HepG2 (cell line): ENCODE measurements around the gene CCM2. TPM values are rescaled to one million over a fixed set of nuclear protein-coding genes. Genes with fewer than 3 reads are reported as not detected.
A peak's percentile ranks its signal among the peaks of the same experiment; 100 is the strongest.

Experiments
- ATAC-seq: fragments of 200-7000 bp; cut with Tn5 transposase; 3 replicates; pipeline ENCODE4 v1.9.1; 2020; ENCODE audit warnings: mild to moderate bottlenecking, moderate library complexity
- BruUV-seq: library from RNA; stranded (reverse); fragments of 400-500 nt; replicated peaks from 2 replicates; lab custom pipeline; 2021; lab: Mats Ljungman, UMichigan
- CTCF ChIA-PET: fragments of 300-600 bp; formaldehyde crosslinking; extraction: SDS; loops from one replicate; lab custom pipeline; 2021; ENCODE audit warnings: low total read pairs, inconsistent platforms, low intra/inter-chr PET ratio; lab: Yijun Ruan, JAX
- POLR2A ChIA-PET: fragments of 350-600 bp; sonication (Branson Sonifier 250); formaldehyde crosslinking; loops from one replicate; lab custom pipeline; 2020; ENCODE audit warnings: antibody characterized with exemption, inconsistent platforms; lab: Yijun Ruan, JAX
- DNase-seq: peaks from one replicate; pipeline ENCODE4 v3.0.0-alpha.2; 2015; ENCODE audit warnings: low spot score
- FAIRE-seq: peaks from 3 replicates; lab custom pipeline; 2011; peaks lifted over from hg19 to GRCh38; lab: Jason Lieb, UNC
- H2AFZ ChIP-seq: one replicate; pipeline ENCODE4 v1.6.1; 2011; ENCODE audit warnings: low read length, inconsistent platforms
- H3K27ac ChIP-seq: fragments of 300-600 bp; 3 replicates; pipeline ENCODE4 v1.8.0; 2011; ENCODE audit warnings: mixed run types, mild to moderate bottlenecking, mixed read lengths, low read length, inconsistent platforms; ENCODE audit not compliant: insufficient read depth; ENCODE audit errors: extremely low read length
- H3K27me3 ChIP-seq, 2 experiments: fragments of 200-600 bp in 1 of 2; 2 replicates in 1 of 2; 3 replicates in 1 of 2; pipeline versions ENCODE4 v1.6.0 to v1.8.0; 2011; ENCODE audit warnings: low read length in 2 of 2, mild to moderate bottlenecking in 2 of 2, moderate library complexity in 2 of 2, inconsistent platforms in 1 of 2; ENCODE audit not compliant: insufficient read depth in 2 of 2, control insufficient read depth in 1 of 2
- H3K36me3 ChIP-seq, 2 experiments: fragments of 200-600 bp in 1 of 2; replicated peaks in 1 of 2; 2 replicates in 1 of 2; 3 replicates in 1 of 2; pipeline versions ENCODE4 v1.5.1 to v1.8.0; 2011; ENCODE audit warnings: low read length in 2 of 2, inconsistent platforms in 1 of 2; ENCODE audit not compliant: insufficient read depth in 2 of 2, control insufficient read depth in 1 of 2
- H3K4me1 ChIP-seq: 2 replicates; pipeline ENCODE4 v1.5.1; 2012; ENCODE audit warnings: low read length, inconsistent platforms; ENCODE audit not compliant: insufficient read depth
- H3K4me2 ChIP-seq: 2 replicates; pipeline ENCODE4 v1.6.0; 2011; ENCODE audit warnings: low read depth, low read length, inconsistent platforms
- H3K4me3 ChIP-seq, 3 experiments: fragments of 200-600 bp in 1 of 3; sonication (generic), shearing (Covaris generic) in 1 of 3; replicated peaks in 1 of 3; 2 replicates each; pipeline ENCODE4 v1.5.1; 2011 to 2016; ENCODE audit warnings: low read length in 3 of 3, inconsistent platforms in 2 of 3, low read depth in 2 of 3, mild to moderate bottlenecking in 2 of 3, control low read depth in 1 of 3, mixed read lengths in 1 of 3; ENCODE audit not compliant: insufficient read depth in 1 of 3
- H3K79me2 ChIP-seq: one replicate; pipeline ENCODE4 v1.6.1; 2011; ENCODE audit warnings: low read length, inconsistent platforms; ENCODE audit not compliant: insufficient read depth
- H3K9ac ChIP-seq: 2 replicates; pipeline ENCODE4 v1.6.0; 2011; ENCODE audit warnings: mild to moderate bottlenecking, low read depth, low read length, inconsistent platforms; ENCODE audit not compliant: insufficient read depth
- H3K9me3 ChIP-seq: 2 replicates; pipeline ENCODE4 v1.5.1; 2012; ENCODE audit warnings: mild to moderate bottlenecking, low read length
- H4K20me1 ChIP-seq: 2 replicates; pipeline ENCODE4 v1.6.0; 2011; ENCODE audit warnings: inconsistent platforms, mild to moderate bottlenecking, low read length, moderate library complexity; ENCODE audit not compliant: insufficient read depth
- ARID2 ChIP-seq: sonication (generic); formaldehyde crosslinking; IDR thresholded peaks from 2 replicates; pipeline ENCODE4 v1.8.1; 2022; ENCODE audit warnings: mild to moderate bottlenecking, missing genetic modification reagents, borderline replicate concordance
- ERF ChIP-seq: IDR thresholded peaks from 2 replicates; pipeline ENCODE4 v1.6.1; 2018; ENCODE audit warnings: missing biosample characterization, missing genetic modification reagents
- HIVEP1 ChIP-seq: sonication (generic); formaldehyde crosslinking; IDR thresholded peaks from 2 replicates; pipeline ENCODE4 v1.4.0; 2020; ENCODE audit warnings: mild to moderate bottlenecking, missing genetic modification reagents
- IKZF4 ChIP-seq: sonication (generic); formaldehyde crosslinking; IDR thresholded peaks from 2 replicates; pipeline ENCODE4 v1.5.1; 2020; ENCODE audit warnings: borderline replicate concordance, mild to moderate bottlenecking, low read depth, missing genetic modification reagents; ENCODE audit errors: not compliant biosample characterization
- KDM1A ChIP-seq: IDR thresholded peaks from 2 replicates; pipeline ENCODE4 v1.6.1; 2016; ENCODE audit warnings: missing compliant biosample characterization
- MIER3 ChIP-seq: IDR thresholded peaks from 2 replicates; pipeline ENCODE4 v1.6.1; 2016; ENCODE audit warnings: missing compliant biosample characterization, borderline replicate concordance
- NFIC ChIP-seq: IDR thresholded peaks from 2 replicates; pipeline ENCODE4 v1.6.1; 2012; ENCODE audit warnings: mild to moderate bottlenecking, low read length, inconsistent platforms
- PITX1 ChIP-seq: sonication (generic); formaldehyde crosslinking; IDR thresholded peaks from 2 replicates; pipeline ENCODE4 v1.5.1; 2020; ENCODE audit warnings: mild to moderate bottlenecking, missing genetic modification reagents
- RFX1 ChIP-seq: fragments of 450-650 bp; IDR thresholded peaks from 2 replicates; pipeline ENCODE4 v1.6.1; 2017
- RFX3 ChIP-seq: IDR thresholded peaks from 2 replicates; pipeline ENCODE4 v1.6.1; 2016; ENCODE audit warnings: missing biosample characterization, missing genetic modification reagents
- ZBTB7A ChIP-seq: sonication (generic); formaldehyde crosslinking; IDR thresholded peaks from 2 replicates; pipeline ENCODE4 v1.8.0; 2022; ENCODE audit warnings: mild to moderate bottlenecking, missing genetic modification reagents
- ZNF772 ChIP-seq: sonication (generic); formaldehyde crosslinking; IDR thresholded peaks from 2 replicates; pipeline ENCODE4 v1.5.0; 2020; ENCODE audit warnings: mild to moderate bottlenecking, missing genetic modification reagents
- WGBS: methylation state at CpG from one replicate; pipeline ENCODE4 v1.1.6; 2017; ENCODE audit warnings: low lambda C conversion rate; 5-methylcytosine and 5-hydroxymethylcytosine counted together
- in situ Hi-C: cut with HindIII; loops from 2 replicates; pipeline ENCODE4 v1.10.0; 2017; ENCODE audit warnings: low pct_unique_long_range_greater_than_20kb; ENCODE audit not compliant: extremely low pct_ligation_motif_present
- intact Hi-C: fragments of 100-400 bp; cut with micrococcal nuclease; formaldehyde crosslinking; loops from one replicate; pipeline ENCODE4 v1.10.0; 2022; ENCODE audit not compliant: unreplicated experiment
- polyA plus RNA-seq, 8 experiments: library from polyadenylated mRNA; depleted of rRNA in 3 of 8; stranded (reverse) in 7 of 8; unstranded in 1 of 8; fragments of >200 nt; fragmentation: Illumina TruSeq in 4 of 8; extraction: Trizol in 4 of 8; gene quantifications; 2 replicates each; pipeline versions ENCODE4 v1.2.1 to v1.2.3, GENCODE V29; 2011 to 2016; ENCODE audit warnings: low read depth in 4 of 8, missing spikeins in 1 of 8, mixed read lengths in 1 of 8; ENCODE audit not compliant: insufficient read depth in 1 of 8
- total RNA-seq, 5 experiments: library from RNA; depleted of rRNA; stranded (reverse); fragments of >200 nt; fragmentation: Illumina TruSeq; extraction: Trizol; gene quantifications; 2 replicates each; pipeline ENCODE4 v1.2.3, GENCODE V29; 2016; ENCODE audit warnings: low read depth in 1 of 5
- TF ChIP-seq, protein P1 (sequence below): sonication (generic); IDR thresholded peaks from 2 replicates; pipeline ENCODE4 v1.6.1; 2016; ENCODE audit warnings: low read depth, borderline replicate concordance
- TF ChIP-seq, protein P2 (sequence below): sonication (generic); formaldehyde crosslinking; IDR thresholded peaks from 2 replicates; pipeline ENCODE4 v1.9.0; 2021; ENCODE audit warnings: missing genetic modification reagents, borderline replicate concordance
- TF ChIP-seq, protein P3 (sequence below): sonication (generic); formaldehyde crosslinking; IDR thresholded peaks from 2 replicates; pipeline ENCODE4 v1.5.1; 2020; ENCODE audit warnings: missing genetic modification reagents, mild to moderate bottlenecking, borderline replicate concordance
- TF ChIP-seq, protein P4 (sequence below): sonication (generic); formaldehyde crosslinking; IDR thresholded peaks from 2 replicates; pipeline ENCODE4 v1.4.0; 2020; ENCODE audit warnings: mild to moderate bottlenecking, missing genetic modification reagents

The CCM2 gene
- total and polyA plus RNA-seq, 2 of the 13 experiments (the other 11 are each of a cell fraction or from before 2014, with no cell fraction given): 13.7 to 15.8 TPM

DNA sequence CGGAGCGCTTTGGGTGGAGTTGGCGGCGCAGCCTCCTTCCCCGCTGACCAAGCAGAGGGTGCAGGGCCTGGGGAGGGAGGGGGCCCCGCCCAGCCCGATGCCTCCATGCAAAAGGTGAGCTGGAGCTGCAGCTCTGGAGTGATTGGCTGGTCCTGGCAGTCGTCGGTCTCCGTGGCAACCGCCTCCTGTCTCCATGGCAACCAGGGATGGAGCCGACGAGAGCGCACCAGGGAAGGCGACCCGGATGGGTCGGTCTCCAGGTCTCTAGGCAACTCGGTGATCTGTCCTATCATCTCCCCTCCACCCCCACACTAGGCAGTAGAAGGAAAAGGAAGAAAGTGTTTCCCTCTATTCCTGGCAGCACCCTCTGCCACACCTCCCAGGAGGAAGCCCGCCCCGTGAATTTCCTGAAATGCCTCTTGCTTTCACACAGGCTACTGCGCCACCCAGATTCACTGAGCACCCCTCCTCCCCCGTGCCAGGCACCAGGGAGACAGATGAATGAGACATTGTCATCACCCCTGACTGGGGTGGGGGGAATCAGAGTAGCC is 89.4 kb downstream of the CCM2 start:
- POLR2A ChIA-PET: no interaction called here
- H3K4me2 ChIP-seq: peak overlapping the region; percentile 42; the same call in 1 of the 2 replicates
- intact Hi-C loops: no loop called here
- TF ChIP-seq RFX1 (peak; percentile 83), MIER3 (CRISPR knock-in tag) (no peak), HIVEP1 (CRISPR knock-in tag) (no peak), IKZF4 (CRISPR knock-in tag) (no peak), ARID2 (no peak), ZBTB7A (CRISPR knock-in tag) (no peak), KDM1A (peak; percentile 69), RFX3 (peak; percentile 82), ZNF772 (CRISPR knock-in tag) (no peak), NFIC (no peak), PITX1 (no peak), ERF (no peak)
- TF ChIP-seq, protein P1, sequence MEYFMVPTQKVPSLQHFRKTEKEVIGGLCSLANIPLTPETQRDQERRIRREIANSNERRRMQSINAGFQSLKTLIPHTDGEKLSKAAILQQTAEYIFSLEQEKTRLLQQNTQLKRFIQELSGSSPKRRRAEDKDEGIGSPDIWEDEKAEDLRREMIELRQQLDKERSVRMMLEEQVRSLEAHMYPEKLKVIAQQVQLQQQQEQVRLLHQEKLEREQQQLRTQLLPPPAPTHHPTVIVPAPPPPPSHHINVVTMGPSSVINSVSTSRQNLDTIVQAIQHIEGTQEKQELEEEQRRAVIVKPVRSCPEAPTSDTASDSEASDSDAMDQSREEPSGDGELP: no peak
- TF ChIP-seq, protein P2, sequence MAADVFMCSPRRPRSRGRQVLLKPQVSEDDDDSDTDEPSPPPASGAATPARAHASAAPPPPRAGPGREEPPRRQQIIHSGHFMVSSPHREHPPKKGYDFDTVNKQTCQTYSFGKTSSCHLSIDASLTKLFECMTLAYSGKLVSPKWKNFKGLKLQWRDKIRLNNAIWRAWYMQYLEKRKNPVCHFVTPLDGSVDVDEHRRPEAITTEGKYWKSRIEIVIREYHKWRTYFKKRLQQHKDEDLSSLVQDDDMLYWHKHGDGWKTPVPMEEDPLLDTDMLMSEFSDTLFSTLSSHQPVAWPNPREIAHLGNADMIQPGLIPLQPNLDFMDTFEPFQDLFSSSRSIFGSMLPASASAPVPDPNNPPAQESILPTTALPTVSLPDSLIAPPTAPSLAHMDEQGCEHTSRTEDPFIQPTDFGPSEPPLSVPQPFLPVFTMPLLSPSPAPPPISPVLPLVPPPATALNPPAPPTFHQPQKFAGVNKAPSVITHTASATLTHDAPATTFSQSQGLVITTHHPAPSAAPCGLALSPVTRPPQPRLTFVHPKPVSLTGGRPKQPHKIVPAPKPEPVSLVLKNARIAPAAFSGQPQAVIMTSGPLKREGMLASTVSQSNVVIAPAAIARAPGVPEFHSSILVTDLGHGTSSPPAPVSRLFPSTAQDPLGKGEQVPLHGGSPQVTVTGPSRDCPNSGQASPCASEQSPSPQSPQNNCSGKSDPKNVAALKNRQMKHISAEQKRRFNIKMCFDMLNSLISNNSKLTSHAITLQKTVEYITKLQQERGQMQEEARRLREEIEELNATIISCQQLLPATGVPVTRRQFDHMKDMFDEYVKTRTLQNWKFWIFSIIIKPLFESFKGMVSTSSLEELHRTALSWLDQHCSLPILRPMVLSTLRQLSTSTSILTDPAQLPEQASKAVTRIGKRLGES (CRISPR knock-in tag): no peak
- TF ChIP-seq, protein P3, sequence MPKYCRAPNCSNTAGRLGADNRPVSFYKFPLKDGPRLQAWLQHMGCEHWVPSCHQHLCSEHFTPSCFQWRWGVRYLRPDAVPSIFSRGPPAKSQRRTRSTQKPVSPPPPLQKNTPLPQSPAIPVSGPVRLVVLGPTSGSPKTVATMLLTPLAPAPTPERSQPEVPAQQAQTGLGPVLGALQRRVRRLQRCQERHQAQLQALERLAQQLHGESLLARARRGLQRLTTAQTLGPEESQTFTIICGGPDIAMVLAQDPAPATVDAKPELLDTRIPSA (CRISPR knock-in tag): no peak
- TF ChIP-seq, protein P4, sequence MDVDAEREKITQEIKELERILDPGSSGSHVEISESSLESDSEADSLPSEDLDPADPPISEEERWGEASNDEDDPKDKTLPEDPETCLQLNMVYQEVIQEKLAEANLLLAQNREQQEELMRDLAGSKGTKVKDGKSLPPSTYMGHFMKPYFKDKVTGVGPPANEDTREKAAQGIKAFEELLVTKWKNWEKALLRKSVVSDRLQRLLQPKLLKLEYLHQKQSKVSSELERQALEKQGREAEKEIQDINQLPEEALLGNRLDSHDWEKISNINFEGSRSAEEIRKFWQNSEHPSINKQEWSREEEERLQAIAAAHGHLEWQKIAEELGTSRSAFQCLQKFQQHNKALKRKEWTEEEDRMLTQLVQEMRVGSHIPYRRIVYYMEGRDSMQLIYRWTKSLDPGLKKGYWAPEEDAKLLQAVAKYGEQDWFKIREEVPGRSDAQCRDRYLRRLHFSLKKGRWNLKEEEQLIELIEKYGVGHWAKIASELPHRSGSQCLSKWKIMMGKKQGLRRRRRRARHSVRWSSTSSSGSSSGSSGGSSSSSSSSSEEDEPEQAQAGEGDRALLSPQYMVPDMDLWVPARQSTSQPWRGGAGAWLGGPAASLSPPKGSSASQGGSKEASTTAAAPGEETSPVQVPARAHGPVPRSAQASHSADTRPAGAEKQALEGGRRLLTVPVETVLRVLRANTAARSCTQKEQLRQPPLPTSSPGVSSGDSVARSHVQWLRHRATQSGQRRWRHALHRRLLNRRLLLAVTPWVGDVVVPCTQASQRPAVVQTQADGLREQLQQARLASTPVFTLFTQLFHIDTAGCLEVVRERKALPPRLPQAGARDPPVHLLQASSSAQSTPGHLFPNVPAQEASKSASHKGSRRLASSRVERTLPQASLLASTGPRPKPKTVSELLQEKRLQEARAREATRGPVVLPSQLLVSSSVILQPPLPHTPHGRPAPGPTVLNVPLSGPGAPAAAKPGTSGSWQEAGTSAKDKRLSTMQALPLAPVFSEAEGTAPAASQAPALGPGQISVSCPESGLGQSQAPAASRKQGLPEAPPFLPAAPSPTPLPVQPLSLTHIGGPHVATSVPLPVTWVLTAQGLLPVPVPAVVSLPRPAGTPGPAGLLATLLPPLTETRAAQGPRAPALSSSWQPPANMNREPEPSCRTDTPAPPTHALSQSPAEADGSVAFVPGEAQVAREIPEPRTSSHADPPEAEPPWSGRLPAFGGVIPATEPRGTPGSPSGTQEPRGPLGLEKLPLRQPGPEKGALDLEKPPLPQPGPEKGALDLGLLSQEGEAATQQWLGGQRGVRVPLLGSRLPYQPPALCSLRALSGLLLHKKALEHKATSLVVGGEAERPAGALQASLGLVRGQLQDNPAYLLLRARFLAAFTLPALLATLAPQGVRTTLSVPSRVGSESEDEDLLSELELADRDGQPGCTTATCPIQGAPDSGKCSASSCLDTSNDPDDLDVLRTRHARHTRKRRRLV (CRISPR knock-in tag): no peak

More for the DNA sequence above, 89.4 kb downstream of the CCM2 start:
- CTCF ChIA-PET: no interaction called here
- no peaks in the 10 kb centered on the region for H3K9me3 ChIP-seq
- BruUV-seq: no TSS peak
- FAIRE-seq (no peak), DNase-seq (no peak), ATAC-seq (no peak)
- H4K20me1 ChIP-seq: no peaks in the 10 kb centered on the region
- no peaks in the 10 kb centered on the region for H3K36me3 ChIP-seq
- peak overlapping the region in 2 of 3 experiments; percentile 22 to 50; a peak in 2 of 6 replicates for H3K4me3 ChIP-seq
- no peak overlapping the region for H2AFZ ChIP-seq
- peaks cover 9 to 20% of the 10 kb centered on the region in 2 experiments for H3K27me3 ChIP-seq
- H3K9ac ChIP-seq: no peak overlapping the region
- in situ Hi-C loops: no loop called here
- WGBS: 26% methylated on average over 11 of the region's 22 CpGs
- no peak overlapping the region for H3K27ac ChIP-seq
- no peaks in the 10 kb centered on the region for H3K79me2 ChIP-seq
- peaks cover 9% of the 10 kb centered on the region; the same call in 1 of the 2 replicates for H3K4me1 ChIP-seq
